Panc1 (cell line): ENCODE data around the gene FSD2. TPM values are rescaled to one million over a fixed set of nuclear protein-coding genes. Genes with fewer than 3 reads are reported as not detected.
"Not testable (repeated sequence)": the region's sequence is repeated elsewhere in the genome, so short reads cannot be mapped to it uniquely, and the experiment has no call there.

Experiments
- ATAC-seq: fragments of 200-7000 bp; cut with Tn5 transposase; 2 replicates; pipeline ENCODE4 v1.9.1; 2020; ENCODE audit warnings: mild to moderate bottlenecking, moderate library complexity
- BruUV-seq: library from RNA; stranded (reverse); fragments of 400-500 nt; replicated peaks from 2 replicates; lab custom pipeline; 2021; lab: Mats Ljungman, UMichigan
- CTCF ChIA-PET: fragments of 300-600 bp; sonication (Branson Sonifier 250); formaldehyde crosslinking; loops from one replicate; lab custom pipeline; 2022; ENCODE audit warnings: antibody characterized with exemption; lab: Charles Lee
- POLR2A ChIA-PET: fragments of 300-600 bp; sonication (Branson Sonifier 250); formaldehyde crosslinking; loops from one replicate; lab custom pipeline; 2022; ENCODE audit warnings: antibody characterized with exemption; lab: Charles Lee
- DNase-seq: peaks from one replicate; pipeline ENCODE4 v3.0.0-alpha.2; 2010; ENCODE audit warnings: low read depth, low spot score
- H3K27ac ChIP-seq: 2 replicates; pipeline ENCODE4 v1.5.1; 2011; ENCODE audit warnings: mild to moderate bottlenecking, low read length, inconsistent platforms
- H3K27me3 ChIP-seq: fragments of 200-500 bp; sonication (Bioruptor generic); 2 replicates; pipeline ENCODE4 v1.6.0; 2014; ENCODE audit warnings: low read length, inconsistent platforms; ENCODE audit not compliant: control insufficient read depth, insufficient read depth
- H3K36me3 ChIP-seq: fragments of 200-500 bp; sonication (Bioruptor generic); 2 replicates; pipeline ENCODE4 v1.5.1; 2014; ENCODE audit warnings: inconsistent platforms, mild to moderate bottlenecking, low read length, moderate library complexity; ENCODE audit not compliant: control insufficient read depth, insufficient read depth
- H3K4me1 ChIP-seq: 2 replicates; pipeline ENCODE4 v1.5.1; 2011; ENCODE audit warnings: inconsistent platforms, mild to moderate bottlenecking, low read length, moderate library complexity; ENCODE audit not compliant: control insufficient read depth, insufficient read depth
- H3K4me3 ChIP-seq, 2 experiments: 2 replicates each; pipeline ENCODE4 v1.5.1; 2011 to 2012; ENCODE audit warnings: low read depth in 2 of 2, low read length in 2 of 2, mild to moderate bottlenecking in 2 of 2, inconsistent platforms in 1 of 2, moderate library complexity in 1 of 2
- H3K9me3 ChIP-seq: fragments of 200-500 bp; sonication (Bioruptor generic); 2 replicates; pipeline ENCODE4 v1.5.1; 2014; ENCODE audit warnings: low read depth, mild to moderate bottlenecking, inconsistent platforms, low read length, moderate library complexity; ENCODE audit not compliant: control insufficient read depth, insufficient read depth
- POLR2AphosphoS5 ChIP-seq: IDR thresholded peaks from 2 replicates; pipeline ENCODE4 v1.6.1; 2012; ENCODE audit warnings: mild to moderate bottlenecking, low read depth, low read length, moderate library complexity
- REST ChIP-seq, 2 experiments: IDR thresholded peaks; 2 replicates each; pipeline ENCODE4 v1.6.1; 2011 to 2012; ENCODE audit warnings: low read depth in 2 of 2, control low read depth in 1 of 2, low read length in 1 of 2, mild to moderate bottlenecking in 1 of 2, moderate library complexity in 1 of 2; ENCODE audit not compliant: insufficient read depth in 1 of 2
- SIN3A ChIP-seq: IDR thresholded peaks from 2 replicates; pipeline ENCODE4 v1.6.1; 2012; ENCODE audit warnings: low read depth, mild to moderate bottlenecking, low read length, moderate library complexity, borderline replicate concordance; ENCODE audit not compliant: insufficient read depth
- TCF7L2 ChIP-seq: IDR thresholded peaks from 2 replicates; pipeline ENCODE4 v1.6.1; 2011; ENCODE audit warnings: mild to moderate bottlenecking, low read depth, low read length, inconsistent platforms
- in situ Hi-C: cut with HindIII; loops from 2 replicates; pipeline ENCODE4 v1.10.0; 2016; ENCODE audit warnings: low sequenced_read_pairs, low pct_unique_long_range_greater_than_20kb
- intact Hi-C: fragments of 100-400 bp; cut with micrococcal nuclease; formaldehyde crosslinking; loops from one replicate; pipeline ENCODE4 v1.10.0; 2022; ENCODE audit not compliant: unreplicated experiment
- total RNA-seq: library from RNA; stranded (reverse); gene quantifications from one replicate; pipeline ENCODE4 v1.2.1, GENCODE V29; 2021; ENCODE audit not compliant: unreplicated experiment
- TF ChIP-seq, protein P1 (sequence below): fragments of 450-650 bp; IDR thresholded peaks from 2 replicates; pipeline ENCODE4 v1.5.1; 2017; ENCODE audit warnings: mild to moderate bottlenecking

The FSD2 gene
- total RNA-seq, 1 experiment from 2014 or later: not detected

- Histone ChIP-seq H3K27ac (no peak overlapping the region), H3K4me1 (no peaks in the 10 kb centered on the region), H3K36me3 (peaks cover 46% of the 10 kb centered on the region), H3K4me3 (no peak overlapping the region), H3K9me3 (no peaks in the 10 kb centered on the region), H3K27me3 (no peaks in the 10 kb centered on the region)
- in situ Hi-C loops (no loop called here), intact Hi-C loops (no loop called here)
- TF ChIP-seq SIN3A: no peak
- no peak for TF ChIP-seq REST (IDR thresholded peaks at IDR 0.05; ENCODE audit: insufficient read depth in 1 of 2, low read depth in 2 of 2, low read length in 1 of 2)
- no peak for TF ChIP-seq TCF7L2
- no peak for TF ChIP-seq POLR2AphosphoS5
- TF ChIP-seq, protein P1, sequence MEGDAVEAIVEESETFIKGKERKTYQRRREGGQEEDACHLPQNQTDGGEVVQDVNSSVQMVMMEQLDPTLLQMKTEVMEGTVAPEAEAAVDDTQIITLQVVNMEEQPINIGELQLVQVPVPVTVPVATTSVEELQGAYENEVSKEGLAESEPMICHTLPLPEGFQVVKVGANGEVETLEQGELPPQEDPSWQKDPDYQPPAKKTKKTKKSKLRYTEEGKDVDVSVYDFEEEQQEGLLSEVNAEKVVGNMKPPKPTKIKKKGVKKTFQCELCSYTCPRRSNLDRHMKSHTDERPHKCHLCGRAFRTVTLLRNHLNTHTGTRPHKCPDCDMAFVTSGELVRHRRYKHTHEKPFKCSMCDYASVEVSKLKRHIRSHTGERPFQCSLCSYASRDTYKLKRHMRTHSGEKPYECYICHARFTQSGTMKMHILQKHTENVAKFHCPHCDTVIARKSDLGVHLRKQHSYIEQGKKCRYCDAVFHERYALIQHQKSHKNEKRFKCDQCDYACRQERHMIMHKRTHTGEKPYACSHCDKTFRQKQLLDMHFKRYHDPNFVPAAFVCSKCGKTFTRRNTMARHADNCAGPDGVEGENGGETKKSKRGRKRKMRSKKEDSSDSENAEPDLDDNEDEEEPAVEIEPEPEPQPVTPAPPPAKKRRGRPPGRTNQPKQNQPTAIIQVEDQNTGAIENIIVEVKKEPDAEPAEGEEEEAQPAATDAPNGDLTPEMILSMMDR: no peak
- POLR2A ChIA-PET: no interaction called here
- CTCF ChIA-PET: no interaction called here
- no peak for DNase-seq
- no TSS peak for BruUV-seq
- no peak for ATAC-seq
These were observed 17.2 kb upstream of the FSD2 start for GRCh38 chr15:82823049-82823448.

DNA sequence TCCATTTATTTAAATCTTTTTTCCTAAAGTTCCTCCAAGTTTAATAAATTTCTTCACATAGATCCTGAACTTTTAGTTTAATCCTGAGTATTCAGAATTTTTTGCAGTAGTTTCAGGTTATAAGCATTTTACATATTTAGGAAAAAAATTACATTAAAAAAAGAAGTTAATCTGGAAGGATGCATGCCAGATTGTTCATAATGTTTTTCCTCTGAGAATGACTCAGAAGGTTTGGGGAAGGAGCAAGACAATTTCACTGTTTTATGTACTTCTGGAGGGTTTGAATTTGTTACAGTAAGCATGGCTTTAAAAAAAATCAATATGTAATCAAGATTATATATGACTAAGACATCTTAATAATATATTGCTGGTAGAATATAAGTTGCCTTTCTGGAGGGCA lies 16.0 kb upstream of the FSD2 start:
- H3K9me3 ChIP-seq, BruUV-seq, ATAC-seq, POLR2A ChIA-PET, H3K4me1 ChIP-seq, CTCF ChIA-PET, H3K4me3 ChIP-seq, DNase-seq, H3K27me3 ChIP-seq, in situ Hi-C loops, H3K27ac ChIP-seq, intact Hi-C loops: not testable (repeated sequence)
- H3K36me3 ChIP-seq: peaks cover 45% of the 10 kb centered on the region

DNA sequence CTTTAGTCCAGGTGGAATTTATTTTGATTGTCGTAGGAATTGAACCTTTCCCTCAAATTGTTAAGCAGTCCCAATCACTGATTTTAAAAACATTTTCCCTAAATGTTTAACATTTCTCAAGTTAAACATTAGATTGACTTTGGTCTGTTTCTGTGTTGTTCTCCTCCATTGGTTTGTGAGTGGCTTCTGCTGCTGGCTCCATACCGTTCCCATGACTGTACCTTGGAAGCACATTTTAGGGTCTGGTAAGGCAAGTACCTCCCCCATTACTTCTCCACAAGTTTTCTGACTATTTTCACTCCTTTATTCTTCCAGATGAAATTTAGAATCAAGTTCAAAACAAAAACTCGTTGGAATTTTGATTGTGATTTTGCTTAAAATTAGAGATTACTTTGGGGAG lies 15.5 kb upstream of the FSD2 start:
- intact Hi-C loops, in situ Hi-C loops: not testable (repeated sequence)

More for the DNA sequence above, 15.5 kb upstream of the FSD2 start:
- CTCF ChIA-PET, H3K9me3 ChIP-seq, H3K27me3 ChIP-seq, H3K27ac ChIP-seq, ATAC-seq, H3K4me1 ChIP-seq, DNase-seq, H3K4me3 ChIP-seq, POLR2A ChIA-PET: not testable (repeated sequence)
- TSS peak; percentile 10 for BruUV-seq
- H3K36me3 ChIP-seq: peaks cover 44% of the 10 kb centered on the region
